Spinal cord (tissue), 10 donors: ENCODE measurements around the gene ZG16. TPM values are rescaled to one million over a fixed set of nuclear protein-coding genes. Genes with fewer than 3 reads are reported as not detected.
A peak's percentile ranks its signal among the peaks of the same experiment; 100 is the strongest.

ENCODE experiments used
- DNase-seq, 6 donors: peaks; one replicate each; pipeline versions ENCODE4 v3.0.0 to v3.0.0-alpha.2; 2013 to 2015; ENCODE audit warnings: low spot score in 6 of 6, low read depth in 4 of 6
- H3K27ac ChIP-seq: one replicate; pipeline ENCODE4 v1.5.1; 2013; ENCODE audit warnings: low read depth, low read length, control low read depth
- H3K27me3 ChIP-seq: one replicate; pipeline ENCODE4 v1.6.1; 2013; ENCODE audit warnings: low read length; ENCODE audit not compliant: control insufficient read depth, insufficient read depth
- H3K36me3 ChIP-seq: one replicate; pipeline ENCODE4 v1.6.1; 2013; ENCODE audit warnings: low read length; ENCODE audit not compliant: control insufficient read depth, insufficient read depth
- H3K4me1 ChIP-seq: one replicate; pipeline ENCODE4 v1.6.1; 2013; ENCODE audit warnings: low read length; ENCODE audit not compliant: control insufficient read depth, insufficient read depth
- H3K4me3 ChIP-seq: one replicate; pipeline ENCODE4 v1.5.1; 2013; ENCODE audit warnings: low read depth, low read length, control low read depth
- H3K9me3 ChIP-seq: one replicate; pipeline ENCODE4 v1.6.1; 2013; ENCODE audit warnings: low read length; ENCODE audit not compliant: control insufficient read depth, insufficient read depth
- WGBS: methylation state at CpG from one replicate; pipeline ENCODE4 v1.1.5; 2013; ENCODE audit warnings: missing lambda C conversion rate; ENCODE audit not compliant: insufficient coverage; 5-methylcytosine and 5-hydroxymethylcytosine counted together
- polyA plus RNA-seq, 2 donors: library from polyadenylated mRNA; unstranded; fragments of 120-200 nt; gene quantifications; one replicate each; pipeline ENCODE4 v1.2.1, GENCODE V29; 2013; ENCODE audit not compliant: insufficient read length in 2 of 2
- total RNA-seq, 2 donors: library from RNA; depleted of rRNA in 1 of 2; stranded (reverse); fragments of 120-200 nt in 1 of 2; fragments of >200 nt in 1 of 2; gene quantifications; one replicate each; pipeline versions ENCODE4 v1.2.3 to v1.2.4, GENCODE V29; 2013 to 2014
- donor health status: healthy.

Gene ZG16
- total and polyA plus RNA-seq, 4 donors, result 0.05 TPM; not detected in 3

DNA sequence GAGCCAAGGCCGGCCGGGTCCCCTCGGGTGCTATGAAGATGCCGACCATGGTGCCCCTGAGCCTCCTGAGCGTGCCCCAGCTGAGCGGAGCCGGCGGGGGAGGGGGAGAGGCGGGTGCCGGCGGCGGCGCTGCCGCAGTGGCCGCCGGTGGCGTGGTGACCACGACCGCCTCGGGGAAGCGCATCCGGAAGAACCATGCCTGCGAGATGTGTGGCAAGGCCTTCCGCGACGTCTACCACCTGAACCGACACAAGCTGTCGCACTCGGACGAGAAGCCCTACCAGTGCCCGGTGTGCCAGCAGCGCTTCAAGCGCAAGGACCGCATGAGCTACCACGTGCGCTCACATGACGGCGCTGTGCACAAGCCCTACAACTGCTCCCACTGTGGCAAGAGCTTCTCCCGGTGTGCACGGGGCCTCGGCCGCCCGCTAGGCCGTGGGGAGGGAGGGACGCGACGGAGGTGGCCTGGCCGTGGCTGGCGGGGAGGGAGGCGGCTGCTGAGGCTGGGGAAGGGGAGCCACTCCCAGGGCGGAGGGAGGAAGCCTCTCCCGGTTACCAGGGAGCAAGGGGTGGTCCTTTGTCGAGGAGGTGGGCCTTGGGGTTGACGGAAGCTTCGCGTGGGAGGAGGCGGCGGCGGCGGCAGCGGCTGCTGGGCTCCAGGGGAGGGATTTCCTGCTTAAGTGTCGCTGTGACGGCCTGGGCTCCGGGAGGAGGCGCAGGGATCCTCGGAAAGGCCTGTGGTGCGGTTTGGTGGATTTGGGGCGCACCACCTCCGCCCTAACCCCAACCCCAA is 29.6 kb downstream of the ZG16 start:
- Histone ChIP-seq H3K9me3 (no peaks in the 10 kb centered on the region), H3K36me3 (peaks cover 52% of the 10 kb centered on the region), H3K27ac (peak overlapping the region; percentile 88), H3K27me3 (no peaks in the 10 kb centered on the region), H3K4me3 (peak overlapping the region; percentile 45), H3K4me1 (peaks cover 62% of the 10 kb centered on the region)
- WGBS, result 1% methylated on average over 69 of the region's 69 CpGs
- peak in 3 of 6 donors; percentile 71 to 95 (median 94) for DNase-seq

DNA sequence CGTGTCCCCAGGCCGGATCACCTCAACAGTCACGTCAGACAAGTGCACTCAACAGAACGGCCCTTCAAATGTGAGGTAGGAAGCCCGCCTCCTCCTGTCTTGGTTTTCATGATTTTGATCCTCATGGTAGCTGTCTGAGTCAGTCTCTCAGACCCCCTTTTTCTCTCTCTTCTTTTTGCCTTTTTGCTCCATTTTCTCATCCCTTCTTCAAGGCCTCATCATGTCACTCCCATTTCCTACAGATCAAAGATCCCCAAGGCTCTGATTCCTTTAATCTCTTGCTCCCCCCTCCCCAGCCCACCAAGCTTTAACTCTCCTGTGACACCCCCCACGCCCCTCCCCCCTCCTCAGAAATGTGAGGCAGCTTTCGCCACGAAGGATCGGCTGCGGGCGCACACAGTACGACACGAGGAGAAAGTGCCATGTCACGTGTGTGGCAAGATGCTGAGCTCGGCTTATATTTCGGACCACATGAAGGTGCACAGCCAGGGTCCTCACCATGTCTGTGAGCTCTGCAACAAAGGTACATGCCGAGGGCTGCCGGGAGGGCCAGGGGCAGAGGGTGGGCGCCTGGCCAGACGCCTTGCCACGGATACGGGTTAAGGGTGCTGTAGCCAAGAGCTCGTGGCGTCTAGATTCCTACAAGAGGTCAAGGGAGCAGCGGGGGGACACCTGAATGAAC is 30.3 kb downstream of the ZG16 start:
- H3K4me3 ChIP-seq, result peak overlapping the region; percentile 45
- no peaks in the 10 kb centered on the region for H3K27me3 ChIP-seq
- H3K36me3 ChIP-seq, result peaks cover 52% of the 10 kb centered on the region
- peak overlapping the region; percentile 88 for H3K27ac ChIP-seq
- peaks cover 69% of the 10 kb centered on the region for H3K4me1 ChIP-seq
- peak in 1 of 6 donors; percentile 27 for DNase-seq
- 43% methylated on average over 24 of the region's 25 CpGs for WGBS
- H3K9me3 ChIP-seq, result no peaks in the 10 kb centered on the region

DNA sequence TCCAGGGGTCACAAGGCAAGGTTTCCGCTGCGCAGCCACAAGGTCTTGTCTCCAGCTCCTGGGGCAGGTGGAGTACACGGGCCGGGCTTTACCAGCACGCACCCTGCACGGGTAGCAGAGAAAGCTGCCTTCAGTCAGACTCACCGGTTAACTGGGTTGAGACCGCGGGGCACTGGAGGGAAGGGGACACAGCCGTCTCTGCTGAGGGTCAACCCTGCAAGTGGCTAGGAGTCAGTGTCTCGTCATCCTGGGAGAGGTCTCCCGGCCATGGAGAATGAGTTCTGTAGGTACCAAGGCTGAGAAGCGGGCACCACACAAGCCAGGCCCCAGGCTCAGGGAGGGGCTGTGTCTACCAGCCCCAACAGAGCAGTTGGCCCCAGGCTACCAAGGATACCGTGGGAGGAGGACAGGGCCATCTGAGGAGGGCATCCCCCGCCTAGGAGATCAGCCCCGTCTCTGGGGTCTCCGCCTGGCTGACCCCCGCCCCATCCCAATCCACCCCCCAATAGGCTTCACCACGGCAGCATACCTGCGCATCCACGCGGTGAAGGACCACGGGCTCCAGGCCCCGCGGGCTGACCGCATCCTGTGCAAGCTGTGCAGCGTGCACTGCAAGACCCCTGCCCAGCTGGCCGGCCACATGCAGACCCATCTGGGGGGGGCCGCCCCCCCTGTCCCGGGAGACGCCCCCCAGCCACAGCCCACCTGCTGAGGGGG is 31.1 kb downstream of the ZG16 start:
- Histone ChIP-seq H3K4me3 (peak overlapping the region; percentile 45), H3K27me3 (no peaks in the 10 kb centered on the region), H3K4me1 (peaks cover 78% of the 10 kb centered on the region), H3K27ac (peak overlapping the region; percentile 88), H3K9me3 (no peaks in the 10 kb centered on the region), H3K36me3 (peaks cover 57% of the 10 kb centered on the region)
- 76% methylated on average over 24 of the region's 31 CpGs for whole genome bisulfite sequencing
- DNase-seq, result no peak

- Histone ChIP-seq H3K4me1 (peaks cover 79% of the 10 kb centered on the region), H3K4me3 (no peak overlapping the region), H3K27ac (peak overlapping the region; percentile 99), H3K36me3 (peaks cover 61% of the 10 kb centered on the region), H3K9me3 (no peaks in the 10 kb centered on the region), H3K27me3 (no peaks in the 10 kb centered on the region)
- WGBS, result 48% methylated on average over 6 of the region's 23 CpGs
- DNase-seq, result peak in 2 of 6 donors; percentile 30 to 43
These were observed 32.0 kb downstream of the ZG16 start for GRCh38 chr16:29809850-29810698.

DNA sequence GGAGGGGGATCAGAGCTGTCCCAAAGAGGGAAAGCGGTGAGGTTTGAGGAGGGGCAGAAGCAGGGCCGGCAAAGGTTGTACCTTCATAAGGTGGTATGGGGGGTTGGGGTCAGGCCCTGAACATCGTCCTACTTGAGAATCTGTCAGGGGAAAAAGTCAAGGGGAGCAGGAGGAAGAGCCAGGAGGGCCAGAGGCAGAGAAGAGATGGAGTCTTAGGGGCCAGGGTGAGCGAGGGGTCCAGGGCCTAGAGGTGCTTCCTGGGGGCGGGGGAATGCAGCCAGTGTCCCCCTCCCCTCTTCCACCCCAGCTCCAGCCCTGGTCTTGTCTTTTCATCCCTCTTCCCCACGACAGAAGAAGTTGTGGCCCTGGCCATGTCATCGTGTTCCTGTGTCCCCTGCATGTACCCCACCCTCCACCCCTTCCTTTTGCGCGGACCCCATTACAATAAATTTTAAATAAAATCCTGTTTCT is 32.7 kb downstream of the ZG16 start:
- peak overlapping the region; percentile 88 for H3K4me3 ChIP-seq
- no peak for DNase-seq
- peaks cover 64% of the 10 kb centered on the region for H3K36me3 ChIP-seq
- WGBS, result 32% methylated on average over 7 of the region's 9 CpGs
- peak overlapping the region; percentile 99 for H3K27ac ChIP-seq
- H3K9me3 ChIP-seq, result no peaks in the 10 kb centered on the region
- no peaks in the 10 kb centered on the region for H3K27me3 ChIP-seq
- peaks cover 86% of the 10 kb centered on the region for H3K4me1 ChIP-seq

GRCh38 chr16:29811170-29811895 is 33.3 kb downstream of the ZG16 start:
- under 1% methylated on average over 23 of the region's 31 CpGs for WGBS
- H3K27me3 ChIP-seq, result no peaks in the 10 kb centered on the region
- H3K9me3 ChIP-seq, result no peaks in the 10 kb centered on the region
- peaks cover 64% of the 10 kb centered on the region for H3K36me3 ChIP-seq
- DNase-seq, result peak in 4 of 6 donors; percentile 79 to 96 (median 86)
- peaks cover 92% of the 10 kb centered on the region for H3K4me1 ChIP-seq
- H3K4me3 ChIP-seq, result peak overlapping the region; percentile 88
- H3K27ac ChIP-seq, result peak overlapping the region; percentile 99

GRCh38 chr16:29811896-29812665 is 34.0 kb downstream of the ZG16 start, which contains the start of gene PRRT2:
PRRT2 (plus strand) TSS chr16:29812193; CDS start chr16:29813055, 862 bp downstream.
- H3K9me3 ChIP-seq, result no peaks in the 10 kb centered on the region
- H3K4me1 ChIP-seq, result peaks cover 99% of the 10 kb centered on the region
- 0% methylated on average over 55 of the region's 69 CpGs for WGBS
- peak within 1 kb of the TSS; percentile 99 for H3K27ac ChIP-seq
- peak within 1 kb of the TSS; percentile 88 for H3K4me3 ChIP-seq
- no peaks in the 10 kb centered on the region for H3K27me3 ChIP-seq
- DNase-seq, result peak in 5 of 6 donors; percentile 79 to 97 (median 86)
- peaks cover 70% of the 10 kb centered on the region for H3K36me3 ChIP-seq
